Astrocyte (in vitro differentiated cells and primary cell): ENCODE results near the gene LRRK1. TPM values are rescaled to one million over a fixed set of nuclear protein-coding genes. Genes with fewer than 3 reads are reported as not detected.

Experiments
- DNase-seq: peaks from one replicate; pipeline ENCODE4 v3.0.0-alpha.2; 2010; ENCODE audit warnings: low read depth
- FAIRE-seq: peaks from 2 replicates; lab custom pipeline; 2011; peaks lifted over from hg19 to GRCh38; lab: Jason Lieb, UNC
- H2AFZ ChIP-seq: 2 replicates; pipeline ENCODE4 v1.6.0; 2012; ENCODE audit warnings: low read depth, low read length, inconsistent platforms
- H3K27ac ChIP-seq: 2 replicates; pipeline ENCODE4 v1.5.1; 2011; ENCODE audit warnings: low read depth, low read length, inconsistent platforms
- H3K27me3 ChIP-seq: 2 replicates; pipeline ENCODE4 v1.6.0; 2011; ENCODE audit warnings: low read length, inconsistent platforms; ENCODE audit not compliant: insufficient read depth
- H3K36me3 ChIP-seq: 2 replicates; pipeline ENCODE4 v1.5.1; 2011; ENCODE audit warnings: low read length, inconsistent platforms; ENCODE audit not compliant: insufficient read depth
- H3K4me1 ChIP-seq: 2 replicates; pipeline ENCODE4 v1.5.1; 2011; ENCODE audit warnings: low read length, inconsistent platforms; ENCODE audit not compliant: insufficient read depth
- H3K4me2 ChIP-seq: 2 replicates; pipeline ENCODE4 v1.6.0; 2012; ENCODE audit warnings: low read length, inconsistent platforms
- H3K4me3 ChIP-seq: 2 replicates; pipeline ENCODE4 v1.5.1; 2011; ENCODE audit warnings: low read depth, mild to moderate bottlenecking, low read length, inconsistent platforms; ENCODE audit not compliant: insufficient read depth
- H3K79me2 ChIP-seq: 2 replicates; pipeline ENCODE4 v1.6.0; 2012; ENCODE audit warnings: mild to moderate bottlenecking, low read length, inconsistent platforms; ENCODE audit not compliant: insufficient read depth
- H3K9ac ChIP-seq: 2 replicates; pipeline ENCODE4 v1.6.0; 2012; ENCODE audit warnings: mild to moderate bottlenecking, low read length, inconsistent platforms
- H3K9me3 ChIP-seq: 2 replicates; pipeline ENCODE4 v1.5.1; 2012; ENCODE audit warnings: low read depth, mild to moderate bottlenecking, low read length, inconsistent platforms; ENCODE audit not compliant: insufficient read depth
- H4K20me1 ChIP-seq: 2 replicates; pipeline ENCODE4 v1.6.0; 2012; ENCODE audit warnings: low read length, inconsistent platforms; ENCODE audit not compliant: insufficient read depth
- H3K27ac Mint-ChIP-seq: one replicate; pipeline ENCODE4 v1.8.0; 2021; ENCODE audit warnings: mild to moderate bottlenecking, mixed read lengths; ENCODE audit not compliant: unreplicated experiment
- H3K27me3 Mint-ChIP-seq: one replicate; pipeline ENCODE4 v1.8.0; 2021; ENCODE audit warnings: low read depth, mixed read lengths; ENCODE audit not compliant: unreplicated experiment
- H3K36me3 Mint-ChIP-seq: one replicate; pipeline ENCODE4 v1.8.0; 2021; ENCODE audit warnings: low read depth, mixed read lengths; ENCODE audit not compliant: unreplicated experiment
- H3K4me1 Mint-ChIP-seq: one replicate; pipeline ENCODE4 v1.8.0; 2021; ENCODE audit warnings: low read depth, mixed read lengths; ENCODE audit not compliant: unreplicated experiment
- H3K4me3 Mint-ChIP-seq: one replicate; pipeline ENCODE4 v1.8.0; 2021; ENCODE audit warnings: mild to moderate bottlenecking, moderate library complexity, mixed read lengths; ENCODE audit not compliant: unreplicated experiment
- H3K9me3 Mint-ChIP-seq: one replicate; pipeline ENCODE4 v1.8.0; 2021; ENCODE audit warnings: mild to moderate bottlenecking, mixed read lengths; ENCODE audit not compliant: unreplicated experiment
- CTCF ChIP-seq: IDR thresholded peaks from 2 replicates; pipeline ENCODE4 v1.5.1; 2011; ENCODE audit warnings: low read depth, mild to moderate bottlenecking, inconsistent platforms, low read length, moderate library complexity; ENCODE audit not compliant: insufficient read depth
- EZH2 ChIP-seq: IDR thresholded peaks from 2 replicates; pipeline ENCODE4 v1.6.1; 2012; ENCODE audit warnings: mild to moderate bottlenecking, low read length, inconsistent platforms; ENCODE audit not compliant: insufficient read depth
- total RNA-seq: library from RNA; stranded (reverse); gene quantifications from 2 replicates; pipeline ENCODE4 v1.2.1, GENCODE V29; 2021

The LRRK1 gene
- total RNA-seq, 1 donor from 2014 or later: 0.41 TPM

DNA sequence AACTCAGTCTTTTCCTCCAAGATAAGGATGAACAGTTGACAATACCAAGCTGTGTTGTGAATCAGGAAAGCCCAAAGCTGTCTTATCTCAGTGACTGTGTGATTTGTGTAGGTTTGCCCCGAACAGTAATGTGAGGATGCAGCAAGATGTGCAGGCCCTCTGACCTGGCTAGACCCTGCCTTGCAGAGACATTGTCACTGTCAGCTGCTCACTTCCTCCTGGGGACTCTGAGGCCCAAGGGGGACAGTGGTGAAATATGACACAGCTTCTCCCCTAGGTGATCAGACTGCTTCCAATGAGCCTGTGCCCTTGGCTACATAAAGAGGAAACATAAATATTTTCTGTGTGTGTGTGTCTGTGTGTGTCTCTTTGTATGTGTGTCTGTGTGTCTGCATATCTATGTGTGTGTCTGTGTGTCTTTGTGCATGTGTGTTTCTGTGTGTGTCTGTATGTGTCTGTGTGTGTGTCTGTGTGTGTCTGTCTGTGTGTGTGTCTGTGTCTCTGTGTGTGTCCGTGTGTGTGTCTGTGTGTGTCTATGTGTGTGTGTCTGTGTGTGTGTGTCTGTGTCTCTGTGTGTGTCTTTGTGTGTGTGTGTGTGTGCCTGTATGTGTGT, 21.7 kb downstream of the LRRK1 start:
- Histone ChIP-seq H3K27ac (no peak overlapping the region), H3K9ac (no peak overlapping the region), H3K4me2 (no peak overlapping the region), H3K27me3 (no peaks in the 10 kb centered on the region), H3K79me2 (no peaks in the 10 kb centered on the region), H3K4me3 (no peak overlapping the region), H3K9me3 (peaks cover 2% of the 10 kb centered on the region), H4K20me1 (no peaks in the 10 kb centered on the region), H3K4me1 (no peaks in the 10 kb centered on the region), H2AFZ (no peak overlapping the region), H3K36me3 (no peaks in the 10 kb centered on the region)
- FAIRE-seq: no peak
- no peak overlapping the region for H3K27ac Mint-ChIP-seq
- H3K4me1 Mint-ChIP-seq: no peaks in the 10 kb centered on the region
- H3K9me3 Mint-ChIP-seq: no peaks in the 10 kb centered on the region
- no peak for DNase-seq
- peaks cover 2% of the 10 kb centered on the region for H3K36me3 Mint-ChIP-seq
- peaks cover 2% of the 10 kb centered on the region for H3K27me3 Mint-ChIP-seq
- no peak overlapping the region for H3K4me3 Mint-ChIP-seq
- TF ChIP-seq CTCF: no peak
- no peak for TF ChIP-seq EZH2

DNA sequence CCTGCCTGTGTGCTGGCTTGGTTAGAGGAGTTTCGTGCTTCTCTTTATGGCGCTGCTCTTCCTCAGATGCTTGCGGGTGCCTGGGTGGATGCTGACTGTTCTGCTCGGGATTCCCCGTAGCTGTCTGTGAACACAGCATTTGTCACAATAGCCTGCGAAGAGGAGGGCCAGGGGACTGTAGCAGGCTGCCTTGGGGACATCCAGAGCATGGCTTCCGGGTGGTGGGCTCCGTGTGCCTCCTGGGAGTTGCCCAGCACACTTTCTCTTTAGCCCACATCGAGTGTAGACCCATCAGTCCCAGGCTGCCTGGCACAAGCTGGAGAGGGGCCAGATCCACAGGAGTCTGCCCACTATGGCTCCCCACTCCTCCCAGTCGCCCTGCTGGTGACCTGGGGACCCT, 22.4 kb downstream of the LRRK1 start:
- H3K36me3 ChIP-seq: no peaks in the 10 kb centered on the region
- H3K27me3 ChIP-seq: no peaks in the 10 kb centered on the region
- no peak for TF ChIP-seq CTCF
- TF ChIP-seq EZH2: no peak
- H3K9me3 ChIP-seq: peaks cover 2% of the 10 kb centered on the region
- no peak overlapping the region for H3K27ac ChIP-seq
- H3K4me3 ChIP-seq: no peak overlapping the region
- Mint-ChIP-seq H3K36me3 (no peaks in the 10 kb centered on the region), H3K4me1 (no peaks in the 10 kb centered on the region), H3K9me3 (no peaks in the 10 kb centered on the region), H3K27me3 (peaks cover 1% of the 10 kb centered on the region), H3K27ac (no peak overlapping the region), H3K4me3 (no peak overlapping the region)
- no peaks in the 10 kb centered on the region for H3K79me2 ChIP-seq
- no peaks in the 10 kb centered on the region for H4K20me1 ChIP-seq
- no peaks in the 10 kb centered on the region for H3K4me1 ChIP-seq
- DNase-seq (no peak), FAIRE-seq (no peak)
- H3K4me2 ChIP-seq: no peak overlapping the region
- H3K9ac ChIP-seq: no peak overlapping the region
- no peak overlapping the region for H2AFZ ChIP-seq

DNA sequence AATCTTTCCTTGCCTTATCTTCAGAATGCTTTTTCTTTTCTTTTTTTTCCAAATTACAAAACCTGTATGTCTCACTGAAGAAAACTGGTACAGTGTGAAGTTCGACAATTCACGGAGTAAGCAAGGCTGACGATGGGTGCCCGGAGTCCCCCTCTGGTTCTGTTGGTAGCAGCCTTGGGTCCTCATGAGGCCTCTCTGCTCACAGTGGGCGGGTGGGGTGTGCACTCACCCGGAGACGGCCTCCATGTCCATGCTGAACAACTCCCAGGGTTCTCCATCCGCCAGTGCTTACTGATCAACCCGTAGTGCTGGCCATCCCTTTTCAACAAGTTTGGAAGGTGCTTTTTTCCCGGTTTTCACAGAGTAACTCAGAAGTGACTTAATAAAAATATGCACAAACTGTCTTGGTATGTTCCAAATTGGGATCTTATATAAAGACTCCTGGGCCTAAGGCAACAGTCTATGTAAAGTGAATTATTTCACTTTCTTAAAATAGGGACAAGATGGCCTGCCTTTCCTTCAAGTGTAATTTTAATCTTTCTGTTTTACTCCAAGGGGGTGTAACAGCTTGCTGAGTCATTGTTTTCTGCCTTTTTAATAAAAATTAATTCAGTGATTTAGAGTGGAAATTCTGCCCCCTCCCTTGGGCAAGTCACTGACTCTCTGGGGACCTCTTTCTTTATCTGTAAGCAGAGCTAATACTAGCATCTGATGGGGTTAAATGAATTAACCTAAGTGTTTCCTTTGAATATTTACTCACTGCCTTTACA, 23.7 kb downstream of the LRRK1 start:
- Mint-ChIP-seq H3K9me3 (no peaks in the 10 kb centered on the region), H3K4me1 (no peaks in the 10 kb centered on the region), H3K36me3 (no peaks in the 10 kb centered on the region), H3K27me3 (peaks cover 1% of the 10 kb centered on the region), H3K4me3 (no peak overlapping the region), H3K27ac (no peak overlapping the region)
- no peak overlapping the region for H3K9ac ChIP-seq
- DNase-seq (no peak), FAIRE-seq (no peak)
- TF ChIP-seq EZH2: no peak
- no peak for TF ChIP-seq CTCF
- H3K79me2 ChIP-seq: no peaks in the 10 kb centered on the region
- peaks cover 2% of the 10 kb centered on the region for H3K9me3 ChIP-seq
- no peak overlapping the region for H3K4me3 ChIP-seq
- H2AFZ ChIP-seq: no peak overlapping the region
- H3K27ac ChIP-seq: no peak overlapping the region
- no peaks in the 10 kb centered on the region for H4K20me1 ChIP-seq
- no peaks in the 10 kb centered on the region for H3K36me3 ChIP-seq
- H3K27me3 ChIP-seq: no peaks in the 10 kb centered on the region
- H3K4me1 ChIP-seq: no peaks in the 10 kb centered on the region
- no peak overlapping the region for H3K4me2 ChIP-seq
